Epithelial cell of proximal tubule (primary cell): ENCODE measurements around the gene UQCRH. TPM values are rescaled to one million over a fixed set of nuclear protein-coding genes. Genes with fewer than 3 reads are reported as not detected.

ENCODE experiments used
- DNase-seq: peaks from one replicate; pipeline ENCODE4 v3.0.0-alpha.2; 2011; ENCODE audit warnings: low read depth
- H3K4me3 ChIP-seq: 2 replicates; pipeline ENCODE4 v1.5.1; 2011; ENCODE audit warnings: low read depth, mild to moderate bottlenecking, low read length
- CTCF ChIP-seq: conservative IDR thresholded peaks from 2 replicates; pipeline ENCODE4 v1.5.1; 2012; ENCODE audit warnings: low read depth, mild to moderate bottlenecking, low read length
- total RNA-seq: library from RNA; depleted of rRNA; stranded (reverse); fragments of >200 nt; gene quantifications from 2 replicates; pipeline ENCODE4 v1.2.3, GENCODE V29; 2015

The UQCRH gene
- total RNA-seq, 1 donor from 2014 or later = 884 TPM

- no peak for TF ChIP-seq CTCF
- no peak overlapping the region for H3K4me3 ChIP-seq
- no peak for DNase-seq
These were observed 19.4 kb upstream of the UQCRH start for GRCh38 chr1:46284058-46284457.

- no peak overlapping the region for H3K4me3 ChIP-seq
- no peak for DNase-seq
- no peak for TF ChIP-seq CTCF
These were observed 18.6 kb upstream of the UQCRH start for GRCh38 chr1:46284597-46285564.

GRCh38 chr1:46285730-46286477 lies 17.6 kb upstream of the UQCRH start:
- no peak for TF ChIP-seq CTCF
- no peak overlapping the region for H3K4me3 ChIP-seq
- DNase-seq = no peak

- no peak for DNase-seq
- TF ChIP-seq CTCF = no peak
- no peak overlapping the region for H3K4me3 ChIP-seq
These were observed 14.9 kb upstream of the UQCRH start for GRCh38 chr1:46288485-46289133.

- DNase-seq = no peak
- no peak for TF ChIP-seq CTCF
- H3K4me3 ChIP-seq = no peak overlapping the region
These were observed 14.4 kb upstream of the UQCRH start for GRCh38 chr1:46289134-46289494.

GRCh38 chr1:46289976-46290375 lies 13.5 kb upstream of the UQCRH start:
- H3K4me3 ChIP-seq = no peak overlapping the region
- no peak for DNase-seq
- no peak for TF ChIP-seq CTCF
